ENCODE results near the gene GNAQ.

GNAQ gene

GRCh38 chr9:77673941-77674791 lies 357.4 kb downstream of the GNAQ start:
- no peak for DNase-seq
- Mint-ChIP-seq H3K27me3 (no peaks in the 10 kb centered on the region), H3K4me1 (no peaks in the 10 kb centered on the region)

DNA sequence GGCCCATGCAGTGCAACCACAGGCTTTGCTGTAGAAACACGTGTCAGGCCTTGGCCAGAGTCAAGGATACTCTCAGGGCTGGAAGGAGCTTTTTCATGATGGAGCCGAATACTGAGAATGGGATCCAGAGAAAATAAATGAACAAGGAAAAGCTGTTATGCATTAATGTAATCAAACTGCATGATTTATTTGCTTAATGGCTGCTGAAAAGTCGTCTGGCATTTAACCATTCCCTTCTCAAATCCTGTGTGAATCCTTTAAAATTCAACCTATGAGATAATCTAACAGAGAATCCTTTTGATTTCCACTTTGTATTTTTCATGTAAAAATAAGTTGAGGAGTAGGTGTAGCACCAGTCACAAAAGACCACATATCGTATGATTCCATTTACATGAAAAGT lies 359.4 kb downstream of the GNAQ start:
- Mint-ChIP-seq H3K9me3 (no peaks in the 10 kb centered on the region), H3K27me3 (no peaks in the 10 kb centered on the region), H3K27ac (no peak overlapping the region), H3K4me3 (no peak overlapping the region), H3K4me1 (no peaks in the 10 kb centered on the region)
- DNase-seq (no peak), ATAC-seq (no peak)

More at GRCh38 chr9:77673941-77674791, 357.4 kb downstream of the GNAQ start:
- H3K4me3 Mint-ChIP-seq: no peak overlapping the region
- H3K27ac Mint-ChIP-seq: no peak overlapping the region
- H3K9me3 Mint-ChIP-seq: no peaks in the 10 kb centered on the region
- no peak for ATAC-seq

- Mint-ChIP-seq H3K4me1 (no peaks in the 10 kb centered on the region), H3K4me3 (no peak overlapping the region), H3K9me3 (no peaks in the 10 kb centered on the region), H3K27me3 (peaks cover 9% of the 10 kb centered on the region), H3K27ac (no peak overlapping the region)
- ATAC-seq (no peak), DNase-seq (no peak)
Measured at GRCh38 chr9:77667151-77667550, 364.5 kb downstream of the GNAQ start.

Measured in stimulated activated naive CD8-positive, alpha-beta T cell treated with anti-CD3 and anti-CD28 coated beads, Interleukin-15, amount 100 ng/mL, for 72 hours (primary cell).